Loucy (cell line): ENCODE results near the gene CYP1B1.

ENCODE experiments used
- H2AFZ ChIP-seq: fragments of 200-600 bp; sonication (generic); 2 replicates; pipeline ENCODE4 v1.6.0; 2016; ENCODE audit warnings: antibody characterized with exemption, mild to moderate bottlenecking, low read length, moderate library complexity
- H3F3A ChIP-seq: fragments of 200-600 bp; 2 replicates; pipeline ENCODE4 v1.6.0; 2016; ENCODE audit warnings: antibody characterized with exemption, low read depth, mild to moderate bottlenecking
- H3K27me3 ChIP-seq: fragments of 200-600 bp; sonication (generic); 2 replicates; pipeline ENCODE4 v1.6.1; 2014; ENCODE audit warnings: low read length, mild to moderate bottlenecking; ENCODE audit not compliant: insufficient read depth, poor library complexity, severe bottlenecking
- H3K36me3 ChIP-seq: fragments of 200-600 bp; sonication (generic); 2 replicates; pipeline ENCODE4 v1.6.1; 2016; ENCODE audit warnings: low read length; ENCODE audit not compliant: insufficient read depth
- H3K4me1 ChIP-seq: fragments of 200-600 bp; sonication (generic); 2 replicates; pipeline ENCODE4 v1.5.1; 2014; ENCODE audit warnings: low read length, mild to moderate bottlenecking; ENCODE audit not compliant: insufficient read depth, poor library complexity, severe bottlenecking
- H3K4me2 ChIP-seq: fragments of 200-600 bp; sonication (generic); 2 replicates; pipeline ENCODE4 v1.6.0; 2014; ENCODE audit warnings: antibody characterized with exemption, low read length, low read depth, mild to moderate bottlenecking; ENCODE audit not compliant: poor library complexity, severe bottlenecking
- H3K4me3 ChIP-seq: fragments of 200-600 bp; sonication (generic); 2 replicates; pipeline ENCODE4 v1.5.1; 2014; ENCODE audit warnings: low read length, mild to moderate bottlenecking, mixed read lengths; ENCODE audit not compliant: poor library complexity, severe bottlenecking
- H3K79me2 ChIP-seq: fragments of 200-600 bp; sonication (generic); 2 replicates; pipeline ENCODE4 v1.6.1; 2014; ENCODE audit warnings: low read length; ENCODE audit not compliant: insufficient read depth
- H3K9ac ChIP-seq: fragments of 200-600 bp; sonication (generic); 2 replicates; pipeline ENCODE4 v1.6.0; 2014; ENCODE audit warnings: mild to moderate bottlenecking, low read depth, low read length, moderate library complexity; ENCODE audit not compliant: poor library complexity, severe bottlenecking
- H3K9me2 ChIP-seq: fragments of 200-600 bp; sonication (generic); replicated peaks from 2 replicates; pipeline ENCODE4 v1.6.1; 2016; ENCODE audit warnings: low read depth, low read length, mixed read lengths
- H3K9me3 ChIP-seq: fragments of 200-600 bp; sonication (generic); 2 replicates; pipeline ENCODE4 v1.6.1; 2014; ENCODE audit warnings: mild to moderate bottlenecking, antibody characterized with exemption, low read length, low read depth; ENCODE audit not compliant: insufficient read depth
- H4K20me1 ChIP-seq: fragments of 200-600 bp; sonication (generic); 2 replicates; pipeline ENCODE4 v1.6.0; 2014; ENCODE audit warnings: antibody characterized with exemption, low read length, mild to moderate bottlenecking; ENCODE audit not compliant: insufficient read depth, poor library complexity, severe bottlenecking
- CTCF ChIP-seq: fragments of 200-600 bp; sonication (generic); conservative IDR thresholded peaks from 2 replicates; pipeline ENCODE4 v1.5.1; 2014; ENCODE audit warnings: mild to moderate bottlenecking, antibody characterized with exemption, low read length
- EZH2phosphoT487 ChIP-seq: fragments of 200-600 bp; IDR thresholded peaks from 2 replicates; pipeline ENCODE4 v1.6.1; 2018; ENCODE audit warnings: antibody characterized with exemption, mild to moderate bottlenecking, moderate library complexity, borderline replicate concordance

CYP1B1 gene

GRCh38 chr2:38122344-38122743 is 46.4 kb upstream of the CYP1B1 start:
- Histone ChIP-seq H3K27me3 (no peaks in the 10 kb centered on the region), H3K9me2 (no peaks in the 10 kb centered on the region), H3K79me2 (no peaks in the 10 kb centered on the region), H3F3A (no peaks in the 10 kb centered on the region), H3K9ac (no peak overlapping the region), H3K4me3 (no peak overlapping the region), H3K4me1 (no peaks in the 10 kb centered on the region), H3K4me2 (no peak overlapping the region), H3K9me3 (peaks cover under 1% of the 10 kb centered on the region; the same call in 1 of the 2 replicates), H4K20me1 (no peaks in the 10 kb centered on the region), H2AFZ (no peak overlapping the region), H3K36me3 (no peaks in the 10 kb centered on the region)
- TF ChIP-seq EZH2phosphoT487 (no peak), CTCF (no peak)

- no peaks in the 10 kb centered on the region for H3K27me3 ChIP-seq
- no peaks in the 10 kb centered on the region for H3K36me3 ChIP-seq
- no peaks in the 10 kb centered on the region for H3K79me2 ChIP-seq
- no peak for TF ChIP-seq EZH2phosphoT487
- TF ChIP-seq CTCF: no peak
- no peak overlapping the region for H2AFZ ChIP-seq
- H4K20me1 ChIP-seq: no peaks in the 10 kb centered on the region
- no peak overlapping the region for H3K9ac ChIP-seq
- H3K4me1 ChIP-seq: no peaks in the 10 kb centered on the region
- H3F3A ChIP-seq: no peaks in the 10 kb centered on the region
- H3K4me3 ChIP-seq: no peak overlapping the region
- no peaks in the 10 kb centered on the region for H3K9me2 ChIP-seq
- H3K4me2 ChIP-seq: no peak overlapping the region
- H3K9me3 ChIP-seq: no peaks in the 10 kb centered on the region
These were observed 45.5 kb upstream of the CYP1B1 start for GRCh38 chr2:38121481-38121880.

- Histone ChIP-seq H3K9me2 (no peaks in the 10 kb centered on the region), H3K4me2 (no peak overlapping the region), H3K4me1 (no peaks in the 10 kb centered on the region), H4K20me1 (no peaks in the 10 kb centered on the region), H3K9ac (no peak overlapping the region), H3K79me2 (no peaks in the 10 kb centered on the region), H3K36me3 (no peaks in the 10 kb centered on the region), H3K27me3 (no peaks in the 10 kb centered on the region), H2AFZ (no peak overlapping the region), H3K9me3 (no peaks in the 10 kb centered on the region), H3K4me3 (no peak overlapping the region), H3F3A (no peaks in the 10 kb centered on the region)
- TF ChIP-seq EZH2phosphoT487 (no peak), CTCF (no peak)
These were observed 44.9 kb upstream of the CYP1B1 start for GRCh38 chr2:38120829-38121228.
